LNCaP clone FGC (cell line): ENCODE data around the gene COL11A1.

Source experiments
- DNase-seq: peaks from one replicate; pipeline ENCODE4 v3.0.0-alpha.2; 2011; ENCODE audit warnings: low read depth
- H3K4me3 ChIP-seq: 2 replicates; pipeline ENCODE4 v1.5.1; 2011; ENCODE audit warnings: mild to moderate bottlenecking, low read depth, low read length, control low read depth
- CTCF ChIP-seq: IDR thresholded peaks from 2 replicates; pipeline ENCODE4 v1.5.1; 2012; ENCODE audit warnings: mild to moderate bottlenecking; ENCODE audit not compliant: control insufficient read depth, insufficient read depth; ENCODE audit errors: extremely low read depth

COL11A1 gene

DNA sequence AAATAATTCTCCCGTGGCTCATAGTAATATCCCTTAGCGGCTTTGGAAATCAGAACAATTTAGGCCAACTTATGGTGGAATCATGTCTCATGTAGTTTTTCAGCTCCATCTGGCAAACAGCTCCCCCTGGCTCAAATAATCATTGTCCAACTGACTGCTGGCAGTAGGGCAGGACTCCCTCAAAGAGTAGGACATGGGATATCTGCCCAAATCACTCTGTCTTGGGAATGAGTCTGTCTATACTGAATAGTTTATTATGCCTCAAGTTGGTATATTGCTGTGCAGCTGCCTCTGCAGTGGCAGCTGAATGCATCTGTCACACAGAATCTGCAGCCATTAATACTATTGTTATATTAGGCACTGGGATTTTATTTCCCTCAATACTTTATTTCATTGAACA is 255.7 kb downstream of the COL11A1 start:
- peak; percentile 20; the same call in 1 of the 2 replicates for TF ChIP-seq CTCF
- DNase-seq, result no peak
- H3K4me3 ChIP-seq, result no peak overlapping the region

GRCh38 chr1:102851616-102852015 is 256.7 kb downstream of the COL11A1 start:
- TF ChIP-seq CTCF, result no peak
- H3K4me3 ChIP-seq, result no peak overlapping the region
- no peak for DNase-seq

DNA sequence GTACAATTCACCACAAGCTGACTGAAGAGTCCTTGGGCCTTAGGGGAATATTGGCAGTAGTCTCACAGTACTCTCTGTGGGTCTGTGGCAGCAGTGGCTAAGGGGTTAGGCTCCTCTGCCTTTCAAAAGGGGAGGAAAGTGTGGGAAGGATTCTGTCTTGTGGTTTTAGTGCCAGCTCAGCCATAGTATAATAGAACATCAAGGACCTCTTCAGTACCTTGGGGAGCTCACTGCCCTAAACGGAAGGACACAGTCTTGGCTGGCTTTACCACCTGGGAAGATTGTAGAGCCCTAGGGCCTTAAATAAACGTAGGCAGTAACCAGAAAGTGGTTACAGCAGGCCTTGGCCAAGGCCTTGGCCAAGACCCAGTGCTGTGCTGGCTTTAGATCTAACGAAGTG is 265.7 kb downstream of the COL11A1 start:
- H3K4me3 ChIP-seq, result no peak overlapping the region
- DNase-seq, result no peak
- no peak for TF ChIP-seq CTCF

DNA sequence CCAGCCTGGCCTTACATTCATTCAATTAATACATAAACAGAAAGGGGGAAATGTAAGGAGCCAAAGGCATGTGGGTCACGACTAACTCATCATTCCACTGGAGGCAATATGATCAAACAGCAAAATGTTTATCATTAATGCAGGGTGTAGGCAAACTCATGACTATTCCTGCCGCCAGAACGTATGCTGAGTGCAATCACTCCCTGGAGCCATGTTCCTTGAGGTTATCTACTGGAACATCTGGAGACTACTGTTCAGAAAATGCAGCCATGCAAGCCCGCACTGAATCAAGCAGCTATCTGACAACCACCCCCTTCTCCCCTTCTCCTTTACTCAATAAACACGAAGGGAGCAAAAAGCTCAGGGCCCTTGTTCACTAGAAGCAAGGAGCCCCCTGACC is 267.6 kb downstream of the COL11A1 start:
- no peak for TF ChIP-seq CTCF
- H3K4me3 ChIP-seq, result no peak overlapping the region
- no peak for DNase-seq

DNA sequence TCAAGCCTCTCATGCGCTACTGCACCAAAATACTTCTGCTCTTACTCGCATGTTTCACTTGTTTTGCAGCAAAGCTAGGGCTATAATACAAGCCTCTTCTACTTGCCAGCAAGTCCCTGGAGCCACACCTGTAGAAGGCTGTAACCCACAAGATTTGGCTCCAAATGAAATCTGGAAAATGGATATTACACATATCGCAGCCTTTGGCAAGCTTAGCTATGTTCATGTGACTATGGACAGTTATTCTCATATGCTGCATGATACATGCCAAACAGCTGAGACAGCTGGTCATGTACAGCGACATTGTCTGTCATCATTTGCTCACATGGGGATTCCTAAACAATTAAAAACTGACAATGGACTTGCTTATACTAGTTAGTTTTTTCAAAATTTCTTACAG is 270.3 kb downstream of the COL11A1 start:
- H3K4me3 ChIP-seq, result no peak overlapping the region
- TF ChIP-seq CTCF, result no peak
- DNase-seq, result no peak

DNA sequence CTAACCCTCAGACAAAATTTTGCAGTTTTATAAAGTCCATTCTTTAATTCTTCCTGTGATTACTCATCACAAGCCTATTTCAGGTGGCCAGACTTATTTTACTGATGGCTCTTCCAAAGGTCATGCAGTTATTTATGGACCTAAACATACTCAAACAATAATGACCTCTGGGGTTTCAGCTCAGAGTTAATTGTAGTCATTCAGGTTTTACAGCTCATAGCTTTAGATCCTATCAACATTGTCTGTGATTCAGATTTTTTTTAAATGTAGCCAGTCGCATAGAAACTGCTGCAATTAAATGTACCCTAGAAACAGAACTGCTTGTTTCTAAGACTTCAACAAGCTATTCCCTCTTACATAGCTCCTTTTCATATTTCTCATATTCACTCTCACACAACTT is 270.8 kb downstream of the COL11A1 start:
- peak; percentile 54 for DNase-seq
- no peak overlapping the region for H3K4me3 ChIP-seq
- no peak for TF ChIP-seq CTCF

DNA sequence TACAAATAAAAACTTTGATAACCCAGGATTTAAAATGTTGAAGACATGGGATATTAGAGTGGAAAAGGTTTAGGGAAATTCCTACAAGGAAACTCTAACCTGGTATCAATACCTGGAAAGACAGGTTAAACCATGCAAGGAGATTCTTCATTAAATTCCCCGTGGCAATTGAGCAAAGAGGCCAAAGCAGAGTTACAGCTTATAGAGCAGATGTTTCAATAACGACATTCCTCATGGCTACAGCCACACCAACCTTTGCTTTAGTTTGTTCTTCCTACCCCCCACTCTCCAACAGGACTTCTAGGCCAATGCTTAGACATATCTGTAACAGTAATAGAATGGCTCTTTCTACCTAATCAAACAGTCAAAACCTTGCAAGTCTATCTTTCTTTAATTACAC is 271.3 kb downstream of the COL11A1 start:
- no peak for DNase-seq
- TF ChIP-seq CTCF, result no peak
- no peak overlapping the region for H3K4me3 ChIP-seq
